Measurements from ENCODE around the gene CCDC107.
"Not testable (repeated sequence)": the region's sequence is repeated elsewhere in the genome, so short reads cannot be mapped to it uniquely, and the experiment has no call there.

Gene CCDC107, protein sequence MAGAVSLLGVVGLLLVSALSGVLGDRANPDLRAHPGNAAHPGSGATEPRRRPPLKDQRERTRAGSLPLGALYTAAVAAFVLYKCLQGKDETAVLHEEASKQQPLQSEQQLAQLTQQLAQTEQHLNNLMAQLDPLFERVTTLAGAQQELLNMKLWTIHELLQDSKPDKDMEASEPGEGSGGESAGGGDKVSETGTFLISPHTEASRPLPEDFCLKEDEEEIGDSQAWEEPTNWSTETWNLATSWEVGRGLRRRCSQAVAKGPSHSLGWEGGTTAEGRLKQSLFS

DNA sequence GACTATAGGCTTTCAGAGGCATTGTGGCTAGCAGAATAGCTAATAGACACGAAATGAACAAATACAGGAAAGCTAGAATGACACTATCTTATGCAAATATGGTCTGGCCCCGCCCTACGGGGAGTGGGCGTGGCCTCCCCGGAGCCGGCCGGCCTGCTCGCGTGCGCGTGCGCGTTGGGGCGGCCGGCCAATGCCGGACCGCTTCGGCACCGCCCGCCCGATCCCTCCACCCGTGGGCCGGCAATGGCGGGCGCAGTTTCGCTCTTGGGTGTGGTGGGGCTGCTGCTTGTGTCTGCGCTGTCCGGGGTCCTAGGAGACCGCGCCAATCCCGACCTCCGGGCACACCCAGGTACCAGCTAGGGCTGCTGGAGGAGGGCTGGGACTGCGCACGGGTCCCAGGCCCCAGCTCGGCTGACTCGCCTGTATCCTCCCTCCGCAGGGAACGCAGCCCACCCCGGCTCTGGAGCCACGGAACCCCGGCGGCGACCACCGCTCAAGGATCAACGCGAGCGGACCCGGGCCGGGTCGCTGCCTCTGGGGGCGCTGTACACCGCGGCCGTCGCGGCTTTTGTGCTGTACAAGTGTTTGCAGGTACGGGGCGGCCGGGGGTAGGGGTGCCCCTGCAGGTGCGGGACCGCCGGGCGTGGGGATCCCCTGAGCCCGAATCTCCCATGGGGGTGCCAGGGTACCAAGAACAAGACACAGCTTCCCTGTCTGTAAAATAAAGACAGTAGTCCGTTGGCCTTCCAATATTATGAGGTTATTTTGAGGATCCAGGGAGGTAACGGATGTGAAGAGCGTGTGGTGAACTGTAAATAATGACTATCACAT, at the start of gene CCDC107:
TSS of gene CCDC107 (plus strand) at position 156 of the 831 bp plus-strand sequence. CDS start at position 244, 88 bp downstream.
- peak; percentile 70 for DNase-seq

DNA sequence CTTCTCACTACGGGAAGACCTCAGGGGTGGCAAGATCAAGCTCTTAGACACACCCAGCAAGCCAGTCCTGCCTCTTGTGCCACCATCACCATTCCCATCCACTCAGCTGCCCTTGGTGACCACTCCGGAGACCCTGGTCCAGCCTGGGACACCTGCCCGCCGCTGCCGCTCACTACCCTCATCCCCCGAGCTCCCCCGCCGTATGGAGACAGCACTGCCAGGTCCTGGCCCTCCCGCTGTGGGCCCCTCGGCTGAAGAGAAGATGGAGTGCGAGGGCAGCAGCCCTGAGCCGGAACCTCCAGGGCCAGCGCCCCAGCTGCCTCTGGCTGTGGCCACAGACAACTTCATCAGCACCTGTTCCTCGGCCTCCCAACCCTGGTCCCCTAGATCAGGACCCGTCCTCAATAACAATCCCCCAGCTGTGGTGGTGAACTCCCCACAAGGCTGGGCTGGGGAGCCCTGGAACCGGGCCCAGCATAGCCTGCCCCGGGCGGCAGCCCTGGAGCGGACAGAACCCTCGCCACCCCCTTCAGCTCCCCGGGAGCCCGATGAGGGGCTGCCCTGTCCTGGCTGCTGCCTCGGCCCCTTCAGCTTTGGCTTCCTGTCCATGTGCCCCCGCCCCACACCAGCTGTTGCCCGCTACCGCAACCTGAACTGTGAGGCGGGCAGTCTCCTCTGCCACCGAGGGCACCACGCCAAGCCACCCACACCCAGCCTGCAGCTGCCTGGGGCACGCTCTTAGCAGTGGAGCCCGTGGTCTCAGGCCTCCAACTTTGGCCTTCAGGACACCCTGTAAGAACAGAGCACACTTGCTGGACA, 48.9 kb upstream of the CCDC107 start:
- no peak for DNase-seq

DNA sequence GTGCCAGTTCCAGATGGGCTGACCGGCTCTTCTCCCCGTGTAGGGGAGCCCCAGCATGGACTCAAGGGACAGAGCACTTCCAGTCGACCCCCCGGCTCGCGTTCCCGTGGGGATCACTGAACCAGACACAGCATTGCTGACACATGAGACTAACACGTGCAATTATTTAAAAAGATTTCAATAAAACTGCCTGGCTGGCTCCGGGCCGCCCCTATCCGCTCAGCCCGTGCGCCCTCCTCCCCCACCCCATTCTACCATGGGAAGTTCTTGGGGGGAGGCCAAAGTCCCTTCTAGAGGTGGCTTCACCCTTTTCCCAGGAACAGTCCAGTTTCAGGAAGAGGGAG, 48.3 kb upstream of the CCDC107 start:
- DNase-seq, result no peak

DNA sequence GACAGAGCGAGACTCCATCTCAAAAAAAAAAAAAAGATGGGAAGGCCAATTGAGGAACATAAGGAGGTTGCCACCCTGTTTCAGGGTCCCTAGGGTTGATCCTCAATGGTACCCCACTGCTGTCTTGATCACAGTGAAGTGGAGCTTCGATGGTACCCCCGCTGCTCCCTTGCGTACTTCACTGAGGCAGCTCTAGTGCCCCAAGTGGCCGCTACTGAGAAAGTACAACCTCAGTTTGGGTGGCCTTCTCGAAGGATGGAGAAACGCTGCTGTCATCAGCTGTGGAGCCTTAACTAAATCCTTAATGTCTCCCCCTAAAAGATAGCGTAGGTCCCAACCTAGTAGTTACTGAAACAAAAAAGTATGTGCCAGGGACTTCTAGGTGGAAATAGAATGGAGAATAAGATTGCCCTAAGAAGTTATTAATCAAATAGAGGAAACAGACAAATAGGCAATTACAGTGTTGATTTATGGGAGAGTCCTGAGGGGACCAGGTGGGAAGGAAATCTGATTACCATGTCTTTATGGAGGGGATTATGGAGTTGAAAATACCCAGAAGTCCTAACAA, 46.8 kb upstream of the CCDC107 start:
- DNase-seq, result no peak

DNA sequence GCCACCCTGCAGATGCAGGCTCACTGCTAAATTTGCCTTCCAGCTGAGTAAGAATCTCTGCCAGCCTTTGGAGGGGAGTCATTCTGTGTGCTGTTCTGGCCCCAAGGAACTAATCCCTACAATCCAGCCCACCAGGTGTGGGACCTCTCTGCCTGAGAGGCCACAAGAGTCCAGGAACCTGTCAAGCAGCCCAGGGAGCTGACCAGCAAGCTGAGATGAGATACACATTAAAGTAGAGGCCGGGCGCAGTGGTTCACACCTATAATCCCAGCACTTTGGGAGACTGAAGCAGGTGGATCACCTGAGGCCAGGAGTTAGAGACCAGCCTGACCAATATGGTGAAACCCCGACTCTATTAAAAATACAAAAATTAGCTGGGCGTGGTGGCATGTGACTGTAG, 46.0 kb upstream of the CCDC107 start:
- not testable (repeated sequence) for DNase-seq

DNA sequence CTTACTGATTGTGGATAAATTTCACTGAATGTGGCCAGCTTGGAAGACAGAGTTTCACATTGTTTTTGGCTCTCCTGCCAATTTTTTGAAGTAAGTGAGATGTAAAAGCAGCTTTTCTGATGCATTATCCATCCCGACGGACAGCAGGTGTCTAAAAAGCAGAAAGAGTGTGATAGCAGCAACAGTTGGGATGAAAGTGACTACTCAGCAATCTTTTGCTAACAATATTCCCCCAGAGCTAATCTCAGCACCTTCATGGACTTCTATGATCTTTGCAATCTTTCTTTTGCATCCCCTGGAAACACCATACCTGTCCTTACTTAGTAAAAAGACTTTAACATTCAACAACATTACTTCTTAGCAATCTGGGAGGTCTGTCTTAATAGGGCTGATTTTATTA, 45.2 kb upstream of the CCDC107 start:
- no peak for DNase-seq

DNA sequence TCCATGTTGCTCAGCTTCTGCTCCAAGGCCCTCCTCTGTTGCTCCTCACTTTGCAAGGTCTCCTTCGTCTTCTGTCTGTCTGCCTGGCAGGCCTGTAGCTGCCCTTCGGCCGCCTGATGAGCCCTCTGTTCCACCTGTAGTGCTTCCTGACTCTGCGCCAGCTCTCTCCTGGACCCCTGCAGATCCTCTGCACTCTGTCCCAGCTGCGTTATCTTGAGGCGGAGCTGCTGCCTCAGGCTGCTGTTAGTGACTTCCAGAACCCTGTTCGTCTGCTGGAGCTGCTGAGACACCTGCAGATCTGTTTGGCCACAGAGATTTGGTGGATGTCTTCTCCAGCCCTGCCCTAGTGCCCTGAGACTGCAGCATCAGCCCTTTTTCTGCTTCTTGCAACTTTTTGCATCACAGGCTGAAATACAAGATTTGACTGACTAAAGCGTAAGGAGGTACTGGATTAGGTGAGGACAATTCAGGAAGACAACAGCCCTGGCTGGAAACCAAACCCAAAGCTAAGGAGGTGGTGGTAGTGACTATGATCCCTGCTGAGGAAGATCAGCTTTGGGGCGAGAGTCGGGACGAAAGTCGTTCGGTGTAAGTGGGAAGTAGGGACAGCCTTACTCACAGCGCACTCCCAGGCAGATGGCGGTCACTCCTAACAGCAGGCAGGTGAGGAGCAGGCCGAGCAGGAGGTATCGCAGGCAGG, 42.0 kb upstream of the CCDC107 start:
- no peak for DNase-seq

DNA sequence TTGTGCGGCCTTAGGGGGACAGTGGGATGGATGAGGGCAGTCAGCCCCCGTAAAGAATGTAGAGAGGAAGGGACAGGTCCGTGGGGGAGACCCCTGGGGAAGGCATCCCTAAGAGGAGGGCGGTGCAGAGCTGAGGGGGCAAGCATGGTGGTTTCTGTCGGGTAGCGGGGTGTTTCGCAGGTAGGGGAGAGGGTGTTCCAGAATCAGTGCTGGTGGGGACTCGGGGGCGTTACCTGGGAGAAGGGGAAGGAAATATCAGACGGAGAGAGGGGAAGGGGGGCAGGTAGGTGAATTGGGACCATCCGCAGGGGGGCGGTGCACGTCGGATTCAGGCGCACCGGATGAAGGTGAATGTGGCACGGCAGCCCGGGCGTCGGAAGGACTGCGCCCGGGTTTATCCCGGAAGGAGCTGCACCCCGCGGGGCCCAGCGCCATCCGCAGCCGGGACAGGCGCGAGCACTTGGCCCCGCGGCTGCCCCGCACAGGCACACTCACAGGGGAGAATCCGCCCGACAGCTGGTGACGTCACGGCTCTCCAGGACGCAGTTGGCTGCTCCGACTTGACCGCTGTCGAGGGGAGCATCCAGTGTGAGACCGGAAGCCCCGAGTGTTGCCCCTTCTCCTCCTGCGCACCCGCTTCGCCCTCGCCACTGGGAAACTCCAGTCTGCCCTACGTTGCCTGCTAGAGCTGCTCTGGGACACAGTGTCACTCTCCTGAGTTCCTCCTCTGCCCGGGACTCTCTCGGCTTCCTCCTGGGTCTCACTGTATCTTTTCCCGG, 41.2 kb upstream of the CCDC107 start:
- DNase-seq, result no peak

DNA sequence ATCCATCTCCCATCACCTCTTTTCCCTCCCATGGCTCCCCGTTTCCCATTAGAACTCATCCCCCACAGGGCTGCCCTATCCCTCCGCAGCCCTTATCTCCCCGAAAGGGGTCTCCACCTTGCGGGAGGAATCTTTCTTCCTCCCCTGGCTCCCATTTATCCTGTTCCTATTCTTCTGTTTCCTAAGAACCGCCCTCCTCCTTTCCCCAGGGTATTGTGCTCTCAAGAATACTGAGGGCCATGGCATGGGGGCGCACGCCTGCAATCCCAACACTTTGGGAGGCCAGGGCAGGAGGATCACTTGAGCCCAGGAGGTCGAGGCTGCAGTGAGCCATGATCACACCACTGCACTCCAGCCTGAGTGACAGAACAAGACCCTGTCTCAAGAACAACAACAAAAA, 40.5 kb upstream of the CCDC107 start:
- DNase-seq, result no peak

DNA sequence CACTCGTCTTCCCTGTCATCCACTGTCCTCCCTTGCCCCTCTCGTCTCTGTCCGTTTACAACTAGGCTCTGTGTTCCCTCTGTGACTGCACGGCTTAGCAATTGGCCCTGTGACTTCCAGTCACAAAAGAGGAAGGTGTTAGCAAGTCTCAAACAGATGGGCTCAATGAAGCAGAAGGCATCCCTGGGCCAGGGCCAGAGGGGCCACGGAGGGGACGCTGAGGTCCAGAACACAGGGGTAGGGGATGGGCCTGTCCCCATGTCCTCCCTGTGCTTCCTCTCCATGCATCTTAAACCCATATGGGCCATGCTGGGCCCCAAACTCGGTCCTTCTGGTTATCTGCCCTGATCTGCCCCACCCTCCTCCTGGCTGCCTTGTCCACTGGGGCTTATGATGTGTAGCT, 39.8 kb upstream of the CCDC107 start, which contains the start of gene CD72:
TSS of gene CD72 (minus strand) at position 89 of the 403 bp plus-strand sequence. CDS start 110 bp downstream, outside the sequence.
- DNase-seq, result no peak

DNA sequence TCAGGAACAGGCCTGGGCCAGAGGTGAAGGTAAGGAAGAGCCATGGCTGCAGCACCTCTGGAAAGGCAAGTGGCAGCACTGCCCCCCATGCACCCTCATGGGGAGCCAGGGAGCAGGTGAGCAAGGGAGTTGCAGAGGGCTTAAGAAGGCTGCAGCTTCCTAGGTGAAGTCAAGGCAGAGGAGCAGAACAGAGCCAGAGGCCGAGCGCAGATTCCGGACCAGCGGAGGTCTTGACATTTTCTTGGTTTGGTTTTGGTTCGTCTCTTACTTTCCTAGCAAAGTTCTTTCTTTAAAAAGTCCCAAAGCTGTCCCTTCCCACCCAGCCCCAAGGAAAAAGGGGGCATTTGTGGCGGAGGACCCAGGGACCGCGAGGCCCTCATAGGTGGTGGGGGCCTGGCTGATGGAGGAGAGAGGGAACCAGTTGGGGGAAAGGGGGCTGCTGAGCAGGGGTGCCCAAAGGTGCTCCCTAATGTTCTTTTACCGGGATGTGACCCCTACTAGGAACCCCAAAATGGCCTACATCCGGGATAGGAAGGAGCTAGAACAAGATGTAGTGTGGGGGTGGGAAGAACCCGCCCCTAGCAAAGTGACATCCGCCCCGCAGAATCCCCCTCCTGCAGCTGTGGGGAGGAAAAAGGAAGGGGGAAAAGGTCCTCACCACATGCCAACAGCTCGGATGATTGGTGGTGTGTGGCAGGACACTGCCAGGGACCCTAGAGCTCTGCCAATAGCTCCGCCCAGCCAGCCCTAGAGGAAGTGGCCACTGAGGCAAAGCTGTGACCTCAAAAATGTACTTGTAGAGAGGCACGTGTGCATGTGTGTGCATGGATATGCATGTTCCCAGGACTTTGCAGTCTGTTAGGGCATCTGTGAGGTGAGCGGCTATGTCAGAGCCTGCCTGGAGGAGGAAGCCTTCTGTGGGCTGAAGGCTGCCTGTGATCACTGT, 39.0 kb upstream of the CCDC107 start:
- DNase-seq, result no peak

DNA sequence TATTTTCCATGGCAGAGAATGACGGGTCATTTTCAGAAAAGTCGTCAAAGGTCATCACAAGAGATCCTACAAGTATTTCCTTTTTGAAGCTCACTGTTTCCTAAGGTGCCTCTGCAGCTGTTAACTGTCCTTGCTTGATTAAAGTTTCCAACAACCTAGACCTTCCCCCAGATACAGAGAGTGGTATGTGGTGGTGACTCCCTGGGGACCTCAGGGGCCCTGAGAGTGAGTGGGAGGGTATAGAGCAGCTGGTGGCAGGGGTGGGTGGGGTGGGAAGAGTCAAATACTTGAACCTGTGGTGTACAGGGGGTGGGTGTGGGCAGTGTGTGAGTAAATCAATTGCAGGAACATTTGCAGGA, 38.3 kb upstream of the CCDC107 start:
- DNase-seq, result no peak

DNA sequence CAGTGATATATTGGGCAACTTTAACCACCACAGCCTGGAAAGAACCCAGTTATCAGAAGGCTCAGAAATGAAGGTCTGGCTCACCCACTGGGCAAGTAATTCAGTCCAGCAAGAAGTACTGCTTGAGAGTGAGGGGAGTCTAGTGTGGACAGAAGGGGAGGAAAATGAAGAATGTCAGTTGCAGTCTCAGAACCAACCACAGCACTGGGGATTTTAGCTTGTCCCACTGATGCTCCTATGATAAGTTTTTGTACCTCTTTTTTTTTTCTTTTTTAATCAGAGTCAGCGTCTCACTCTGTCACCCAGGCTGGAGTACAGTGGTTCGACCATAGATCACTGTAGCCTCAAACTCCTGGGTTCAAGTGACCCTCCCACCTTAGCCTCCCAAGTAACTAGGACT, 30.5 kb upstream of the CCDC107 start:
- no peak for DNase-seq

DNA sequence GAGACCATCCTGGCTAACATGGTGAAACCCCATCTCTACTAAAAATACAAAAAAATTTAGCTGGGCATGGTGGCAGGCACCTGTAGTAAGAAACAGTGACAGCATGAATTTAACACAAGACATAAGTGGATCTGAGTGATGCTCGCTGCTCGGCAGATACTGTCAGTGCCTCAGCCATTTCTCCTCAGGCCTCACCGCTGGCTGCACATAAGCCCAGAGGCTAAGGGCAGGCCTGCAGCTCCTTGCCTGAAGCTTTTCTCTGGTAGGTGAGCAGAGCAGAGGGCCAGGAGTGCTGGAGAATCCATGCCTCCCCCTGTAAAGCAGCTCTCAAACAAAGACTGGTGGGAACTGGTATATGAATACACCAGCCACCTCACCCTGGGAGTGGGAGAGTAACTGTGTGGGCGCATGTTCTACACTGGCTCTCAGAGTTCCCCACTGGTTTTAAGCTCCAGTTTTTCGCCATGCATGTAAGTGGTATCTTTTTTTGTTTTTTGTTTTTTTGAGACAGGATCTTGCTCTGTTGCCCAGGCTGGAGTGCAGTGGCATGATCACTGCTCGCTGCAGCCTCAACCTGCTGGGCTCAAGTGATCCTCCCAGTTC, 29.6 kb upstream of the CCDC107 start:
- no peak for DNase-seq

DNA sequence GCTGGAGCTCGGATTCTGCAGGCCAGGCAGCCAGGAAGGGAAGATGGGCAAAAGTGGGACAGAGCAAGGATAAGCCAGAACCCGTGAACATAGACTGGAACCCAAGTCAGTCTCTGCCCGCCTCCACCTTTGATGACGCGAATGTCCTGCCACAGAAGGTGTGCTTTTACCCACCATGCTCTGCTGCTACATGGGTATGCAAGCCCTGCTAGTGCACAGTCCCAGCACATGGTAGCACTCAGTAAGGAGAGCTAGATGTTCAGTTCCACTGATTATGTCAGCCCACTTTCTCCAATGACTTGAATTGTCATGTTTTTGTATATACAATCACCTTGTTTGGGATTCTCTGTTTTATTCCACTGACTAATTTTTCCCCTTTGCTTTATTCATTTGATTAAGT, 28.5 kb upstream of the CCDC107 start:
- no peak for DNase-seq

DNA sequence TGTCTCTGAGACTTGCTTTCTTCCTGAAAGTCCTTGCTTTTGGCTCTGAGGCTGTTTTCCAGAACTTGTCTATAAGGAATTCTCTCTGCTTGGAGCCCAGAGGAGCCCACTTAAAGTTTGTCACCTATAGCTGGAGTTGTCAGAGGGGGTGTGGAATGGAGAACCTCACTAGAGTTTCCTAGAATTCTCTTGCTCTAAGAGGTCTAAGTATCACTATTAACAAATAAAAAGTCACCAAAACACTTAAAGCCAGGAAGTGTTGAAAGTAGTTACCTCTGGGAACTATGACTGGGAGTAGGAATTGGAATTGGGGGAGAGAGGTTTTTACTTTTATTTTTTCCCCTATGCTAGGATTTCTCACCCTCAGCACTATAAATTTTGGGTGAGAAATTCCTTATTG, 22.4 kb upstream of the CCDC107 start:
- no peak for DNase-seq

DNA sequence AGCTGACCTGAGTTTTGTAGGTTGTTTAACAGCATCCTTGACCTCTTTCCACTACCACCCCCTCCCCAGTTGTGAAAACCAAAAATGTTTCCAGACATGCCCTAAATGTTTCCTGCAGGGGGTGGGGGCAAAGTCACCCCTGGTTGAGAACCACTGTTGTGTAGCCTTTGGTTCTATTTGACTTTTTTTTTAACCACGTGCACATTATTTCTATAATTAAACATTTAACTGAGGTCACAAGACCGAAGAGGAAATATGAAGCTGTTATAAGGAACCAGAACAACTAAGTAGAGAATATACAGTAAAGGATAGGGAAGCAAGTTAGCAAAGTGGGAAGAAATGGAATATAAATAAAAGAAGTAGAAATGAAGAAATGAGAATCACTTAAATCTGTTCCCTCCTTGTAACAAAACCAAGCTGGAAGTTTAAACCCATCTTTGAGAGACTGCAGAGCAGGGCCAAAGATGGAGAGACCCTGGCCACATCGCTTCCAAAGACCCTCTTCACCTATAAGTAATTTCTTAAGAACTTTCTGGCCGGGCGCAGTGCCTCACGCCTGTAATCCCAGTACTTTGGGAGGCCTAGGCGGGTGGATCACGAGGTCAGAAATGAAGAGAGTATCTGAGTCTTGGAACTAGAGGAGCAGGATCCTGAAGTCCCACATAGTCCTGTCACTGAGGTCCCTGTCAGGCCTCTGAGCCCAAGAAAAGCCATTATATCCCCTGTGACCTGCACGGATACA, 21.8 kb upstream of the CCDC107 start:
- DNase-seq, result no peak

DNA sequence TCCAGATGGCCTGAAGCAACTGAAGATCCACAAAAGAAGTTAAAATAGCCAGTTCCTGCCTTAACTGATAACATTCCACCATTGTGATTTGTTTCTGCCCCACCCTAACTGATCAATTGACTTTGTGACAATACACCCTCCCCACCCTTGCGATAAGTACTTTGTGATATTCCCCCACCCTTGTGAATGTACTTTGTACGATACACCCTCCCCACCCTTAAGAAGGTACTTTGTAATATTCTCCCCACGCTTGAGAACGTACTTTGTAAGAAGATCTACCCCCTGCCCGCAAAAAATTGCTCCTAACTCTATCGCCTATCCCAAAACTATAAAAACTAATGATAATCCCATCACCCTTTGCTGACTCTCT, 21.2 kb upstream of the CCDC107 start:
- not testable (repeated sequence) for DNase-seq

DNA sequence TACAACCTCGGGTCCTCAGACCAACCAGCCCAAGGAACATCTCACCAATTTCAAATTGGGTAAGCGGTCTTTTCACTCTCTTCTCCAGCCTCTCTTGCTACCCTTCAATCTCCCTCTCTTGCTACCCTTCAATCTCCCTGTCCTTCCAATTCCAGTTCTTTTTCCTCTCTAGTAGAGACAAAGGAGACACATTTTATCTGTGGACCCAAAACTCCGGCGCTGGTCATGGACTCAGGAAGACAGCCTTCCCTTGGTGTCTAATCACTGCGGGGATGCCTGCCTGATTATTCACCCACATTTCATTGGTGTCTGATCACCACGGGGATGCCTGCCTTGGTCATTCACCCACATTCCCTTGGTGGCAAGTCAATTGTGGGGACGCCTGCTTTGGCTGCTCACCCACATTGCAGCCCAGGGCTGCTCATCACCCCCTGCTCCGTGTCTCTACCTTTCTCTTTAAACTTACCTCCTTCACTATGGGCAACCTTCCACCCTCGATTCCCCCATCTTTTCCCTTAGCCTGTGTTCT, 20.6 kb upstream of the CCDC107 start:
- DNase-seq, result not testable (repeated sequence)

Data from T1000 (cell line).